IMR-90 (cell line): ENCODE data around the gene AQP12A.
"Not testable (repeated sequence)": the region's sequence is repeated elsewhere in the genome, so short reads cannot be mapped to it uniquely, and the experiment has no call there.

ENCODE experiments used
- CEBPB ChIP-seq: IDR thresholded peaks from 2 replicates; pipeline ENCODE4 v1.6.1; 2012; ENCODE audit warnings: low read depth, low read length, improper control_type of control experiment
- CHD1 ChIP-seq: IDR thresholded peaks from 2 replicates; pipeline ENCODE4 v1.6.1; 2012; ENCODE audit warnings: low read depth, low read length, improper control_type of control experiment
- MAZ ChIP-seq: IDR thresholded peaks from 2 replicates; pipeline ENCODE4 v1.6.1; 2012; ENCODE audit warnings: low read depth, mild to moderate bottlenecking, low read length, improper control_type of control experiment, moderate library complexity, borderline replicate concordance
- MXI1 ChIP-seq: IDR thresholded peaks from 2 replicates; pipeline ENCODE4 v1.6.1; 2012; ENCODE audit warnings: low read depth, mild to moderate bottlenecking, low read length, moderate library complexity, borderline replicate concordance
- NFE2L2 ChIP-seq: fragments of 150-350 bp; IDR thresholded peaks from 2 replicates; pipeline ENCODE4 v1.6.1; 2016; ENCODE audit warnings: low read depth, mild to moderate bottlenecking, low read length
- POLR2A ChIP-seq: IDR thresholded peaks from 2 replicates; pipeline ENCODE4 v1.6.1; 2012; ENCODE audit warnings: mild to moderate bottlenecking, low read depth, low read length
- RCOR1 ChIP-seq: IDR thresholded peaks from 2 replicates; pipeline ENCODE4 v1.6.1; 2012; ENCODE audit warnings: mild to moderate bottlenecking, low read length, improper control_type of control experiment; ENCODE audit not compliant: insufficient replicate concordance
- TF ChIP-seq, protein P1 (sequence below): conservative IDR thresholded peaks from 2 replicates; pipeline ENCODE4 v1.5.1; 2012; ENCODE audit warnings: mild to moderate bottlenecking, low read depth, low read length, improper control_type of control experiment
- TF ChIP-seq, protein P2 (sequence below): fragments of 150-350 bp; IDR thresholded peaks from 2 replicates; pipeline ENCODE4 v1.6.1; 2017; ENCODE audit warnings: mild to moderate bottlenecking, antibody characterized with exemption, low read length, low read depth

DNA sequence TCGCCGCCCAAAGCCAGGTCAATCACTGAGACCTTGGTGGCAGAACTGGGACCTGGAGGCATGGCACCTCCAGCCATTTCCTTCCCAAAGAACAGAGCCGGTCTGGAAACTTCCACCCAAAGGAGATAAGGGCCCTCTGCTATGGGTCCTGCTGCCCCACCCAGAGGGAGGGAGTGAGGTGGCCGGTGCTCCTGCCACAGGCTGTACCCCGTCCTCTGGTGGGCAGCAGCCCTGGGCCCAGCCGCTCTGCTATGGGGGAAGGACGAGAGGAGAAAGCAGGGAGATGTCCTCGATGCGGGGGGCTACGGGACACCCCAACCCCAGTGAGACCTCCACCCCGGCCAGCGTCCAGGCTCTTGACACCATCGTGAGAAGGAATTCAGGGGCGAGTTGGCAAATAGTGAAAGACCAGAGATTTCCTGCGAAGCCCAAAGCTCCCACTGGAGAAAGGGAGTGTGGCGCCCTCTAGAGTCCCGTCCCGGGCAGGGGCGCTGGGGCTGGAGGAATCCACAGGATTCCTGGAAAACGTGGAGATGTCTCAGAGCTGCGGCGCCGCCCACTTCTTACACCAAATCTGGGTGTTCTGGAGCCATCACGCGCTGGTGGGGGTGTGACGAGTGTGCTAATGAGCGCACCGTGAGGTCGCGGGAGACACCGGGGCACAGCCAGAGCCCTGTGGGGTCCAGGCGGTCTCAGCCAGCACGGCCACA, 7.3 kb downstream of the AQP12A start:
- TF ChIP-seq NFE2L2, CEBPB, CHD1, POLR2A, MXI1, RCOR1, MAZ: not testable (repeated sequence)
- TF ChIP-seq, protein P1, sequence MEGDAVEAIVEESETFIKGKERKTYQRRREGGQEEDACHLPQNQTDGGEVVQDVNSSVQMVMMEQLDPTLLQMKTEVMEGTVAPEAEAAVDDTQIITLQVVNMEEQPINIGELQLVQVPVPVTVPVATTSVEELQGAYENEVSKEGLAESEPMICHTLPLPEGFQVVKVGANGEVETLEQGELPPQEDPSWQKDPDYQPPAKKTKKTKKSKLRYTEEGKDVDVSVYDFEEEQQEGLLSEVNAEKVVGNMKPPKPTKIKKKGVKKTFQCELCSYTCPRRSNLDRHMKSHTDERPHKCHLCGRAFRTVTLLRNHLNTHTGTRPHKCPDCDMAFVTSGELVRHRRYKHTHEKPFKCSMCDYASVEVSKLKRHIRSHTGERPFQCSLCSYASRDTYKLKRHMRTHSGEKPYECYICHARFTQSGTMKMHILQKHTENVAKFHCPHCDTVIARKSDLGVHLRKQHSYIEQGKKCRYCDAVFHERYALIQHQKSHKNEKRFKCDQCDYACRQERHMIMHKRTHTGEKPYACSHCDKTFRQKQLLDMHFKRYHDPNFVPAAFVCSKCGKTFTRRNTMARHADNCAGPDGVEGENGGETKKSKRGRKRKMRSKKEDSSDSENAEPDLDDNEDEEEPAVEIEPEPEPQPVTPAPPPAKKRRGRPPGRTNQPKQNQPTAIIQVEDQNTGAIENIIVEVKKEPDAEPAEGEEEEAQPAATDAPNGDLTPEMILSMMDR: not testable (repeated sequence)
- TF ChIP-seq, protein P2, sequence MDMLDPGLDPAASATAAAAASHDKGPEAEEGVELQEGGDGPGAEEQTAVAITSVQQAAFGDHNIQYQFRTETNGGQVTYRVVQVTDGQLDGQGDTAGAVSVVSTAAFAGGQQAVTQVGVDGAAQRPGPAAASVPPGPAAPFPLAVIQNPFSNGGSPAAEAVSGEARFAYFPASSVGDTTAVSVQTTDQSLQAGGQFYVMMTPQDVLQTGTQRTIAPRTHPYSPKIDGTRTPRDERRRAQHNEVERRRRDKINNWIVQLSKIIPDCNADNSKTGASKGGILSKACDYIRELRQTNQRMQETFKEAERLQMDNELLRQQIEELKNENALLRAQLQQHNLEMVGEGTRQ: not testable (repeated sequence)
